Right lobe of liver (tissue), 4 donors: ENCODE measurements around the gene ICE1.
"Not testable (repeated sequence)": the region's sequence is repeated elsewhere in the genome, so short reads cannot be mapped to it uniquely, and the experiment has no call there.

Experiments used
- CTCF ChIP-seq, 4 donors: fragments of 200-600 bp in 3 of 4; fragments of 450-650 bp in 1 of 4; IDR thresholded peaks; one replicate each; pipeline versions ENCODE4 v1.5.1 to v1.8.0; 2016 to 2022; ENCODE audit warnings: antibody characterized with exemption in 4 of 4, mild to moderate bottlenecking in 2 of 4
- POLR2A ChIP-seq: fragments of 450-650 bp; IDR thresholded peaks from one replicate; pipeline ENCODE4 v1.6.1; 2017; ENCODE audit warnings: antibody characterized with exemption, mild to moderate bottlenecking
- donor health status: DM: no; HTN: no; CAD: no.
- donor health status: DM: no; HTN: no; CAD: no.
- donor health status: DM: no; HTN: yes; CAD: no.

- not testable (repeated sequence) for TF ChIP-seq CTCF (IDR thresholded peaks at IDR 0.05); POLR2A
Observed at GRCh38 chr5:5413856-5414255, 8.6 kb upstream of the ICE1 start.
